ENCODE results near the gene ADAM8.

Gene ADAM8

GRCh38 chr10:133308421-133309099 lies 31.9 kb upstream of the ADAM8 start, which contains the start of the genes TUBGCP2 and ZNF511:
TUBGCP2 (minus strand) TSS chr10:133308872; CDS start chr10:133302941, 5,931 bp downstream.
ZNF511 (plus strand) TSS chr10:133308914; CDS start chr10:133308944, 30 bp downstream.
- no peak for DNase-seq (ENCODE audit: low read depth)

GRCh38 chr10:133307776-133308420 lies 31.2 kb upstream of the ADAM8 start:
- no peak for DNase-seq (ENCODE audit: low read depth)
- peak; percentile 93 for TF ChIP-seq CTCF (conservative IDR thresholded peaks at IDR 0.05; ENCODE audit: low read depth, low read length)
- peak overlapping the region; percentile 73 for H3K4me3 ChIP-seq (ENCODE audit: low read length)

More at GRCh38 chr10:133308421-133309099, 31.9 kb upstream of the ADAM8 start, which contains the start of the genes TUBGCP2 and ZNF511:
- H3K4me3 ChIP-seq (ENCODE audit: low read length): peak within 1 kb of the TSS; percentile 73
- TF ChIP-seq CTCF (conservative IDR thresholded peaks at IDR 0.05; ENCODE audit: low read depth, low read length): peak; percentile 17

DNA sequence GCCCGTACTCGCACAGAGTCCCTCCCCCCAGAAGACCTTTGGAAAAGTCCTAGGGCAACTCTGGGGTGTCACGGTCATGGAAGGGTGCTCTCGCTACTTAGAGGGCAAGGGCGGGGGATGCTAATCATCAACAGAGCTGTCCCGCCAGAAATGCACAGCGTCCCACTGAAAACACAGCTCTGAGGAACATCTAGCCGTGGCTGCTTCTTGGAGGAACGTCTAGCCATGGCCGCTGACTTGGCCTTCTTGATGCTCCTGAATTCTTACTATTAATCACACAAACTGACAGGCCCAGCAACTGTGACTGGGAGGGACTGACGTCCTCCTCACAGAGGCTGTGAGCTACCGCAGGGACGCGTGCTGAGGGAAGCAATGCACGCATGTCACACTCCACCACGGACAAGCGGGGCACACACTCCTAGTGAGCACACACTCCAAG lies 30.3 kb upstream of the ADAM8 start:
- TF ChIP-seq CTCF (conservative IDR thresholded peaks at IDR 0.05; ENCODE audit: low read depth, low read length): no peak
- no peak for DNase-seq (ENCODE audit: low read depth)

DNA sequence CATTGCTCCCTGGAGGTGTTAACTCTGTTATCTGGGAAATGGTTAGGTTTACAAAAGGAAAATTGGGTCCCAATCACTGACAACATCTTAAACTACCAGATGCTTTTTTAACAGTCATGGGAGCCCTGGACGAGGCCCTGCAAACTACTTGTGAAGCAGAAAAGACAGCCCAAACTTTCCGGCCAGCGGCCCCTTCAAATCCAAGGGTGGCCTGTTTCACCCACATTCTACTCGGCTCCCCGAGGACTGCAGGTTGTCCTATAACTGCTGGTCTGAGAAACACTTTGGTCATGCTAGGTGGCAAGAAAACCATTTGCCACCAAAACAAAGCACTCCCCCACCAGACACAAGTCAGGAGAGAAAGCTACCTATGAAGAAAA lies 29.4 kb upstream of the ADAM8 start:
- no peak for DNase-seq (ENCODE audit: low read depth)
- no peak overlapping the region for H3K4me3 ChIP-seq (ENCODE audit: low read length)
- TF ChIP-seq CTCF (conservative IDR thresholded peaks at IDR 0.05; ENCODE audit: low read depth, low read length): no peak

More for the DNA sequence above, 30.3 kb upstream of the ADAM8 start:
- H3K4me3 ChIP-seq (ENCODE audit: low read length): no peak overlapping the region

DNA sequence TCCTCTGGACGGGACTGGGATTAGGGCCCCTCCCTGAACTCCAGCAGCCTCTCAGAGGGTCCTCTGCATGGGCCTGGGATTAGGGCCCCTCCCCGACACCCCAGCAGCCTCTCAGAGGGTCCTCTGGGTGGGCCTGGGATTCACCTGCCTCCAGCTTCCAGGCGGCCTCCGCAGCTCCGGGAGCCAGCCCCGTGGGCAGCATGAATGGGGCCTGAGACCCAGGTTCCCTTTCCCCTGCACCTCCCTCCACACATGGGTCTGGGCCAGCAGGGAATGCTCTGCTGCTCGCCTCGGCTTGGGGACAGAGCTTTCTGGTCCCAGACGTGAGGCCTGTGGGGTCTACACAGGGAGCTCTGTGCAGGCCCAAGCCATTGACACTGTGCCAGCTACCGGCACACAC lies 26.5 kb upstream of the ADAM8 start:
- no peak for TF ChIP-seq CTCF (conservative IDR thresholded peaks at IDR 0.05; ENCODE audit: low read depth, low read length)

DNA sequence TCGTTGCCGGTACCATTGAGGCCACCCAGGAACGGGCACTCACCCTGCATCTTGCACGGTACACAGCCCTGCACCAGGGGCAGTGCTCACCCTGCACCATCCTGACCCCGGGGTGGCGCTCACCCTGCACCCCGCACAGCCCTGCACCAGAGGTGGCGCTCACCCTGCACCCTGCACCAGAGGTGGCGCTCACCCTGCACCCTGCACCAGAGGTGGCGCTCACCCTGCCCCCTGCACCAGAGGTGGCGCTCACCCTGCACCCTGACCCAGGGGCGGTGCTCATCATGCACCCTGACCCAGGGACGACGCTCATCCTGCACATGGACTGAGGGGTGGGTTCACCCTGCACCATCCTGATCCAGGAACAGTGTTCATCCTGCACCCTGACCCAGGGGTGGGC lies 25.6 kb upstream of the ADAM8 start:
- TF ChIP-seq CTCF (conservative IDR thresholded peaks at IDR 0.05; ENCODE audit: low read depth, low read length): no peak

More for the DNA sequence above, 26.5 kb upstream of the ADAM8 start:
- DNase-seq (ENCODE audit: low read depth): no peak
- no peak overlapping the region for H3K4me3 ChIP-seq (ENCODE audit: low read length)

More for the DNA sequence above, 25.6 kb upstream of the ADAM8 start:
- no peak for DNase-seq (ENCODE audit: low read depth)
- no peak overlapping the region for H3K4me3 ChIP-seq (ENCODE audit: low read length)
